ENCODE results near the gene ARSK.

DNA sequence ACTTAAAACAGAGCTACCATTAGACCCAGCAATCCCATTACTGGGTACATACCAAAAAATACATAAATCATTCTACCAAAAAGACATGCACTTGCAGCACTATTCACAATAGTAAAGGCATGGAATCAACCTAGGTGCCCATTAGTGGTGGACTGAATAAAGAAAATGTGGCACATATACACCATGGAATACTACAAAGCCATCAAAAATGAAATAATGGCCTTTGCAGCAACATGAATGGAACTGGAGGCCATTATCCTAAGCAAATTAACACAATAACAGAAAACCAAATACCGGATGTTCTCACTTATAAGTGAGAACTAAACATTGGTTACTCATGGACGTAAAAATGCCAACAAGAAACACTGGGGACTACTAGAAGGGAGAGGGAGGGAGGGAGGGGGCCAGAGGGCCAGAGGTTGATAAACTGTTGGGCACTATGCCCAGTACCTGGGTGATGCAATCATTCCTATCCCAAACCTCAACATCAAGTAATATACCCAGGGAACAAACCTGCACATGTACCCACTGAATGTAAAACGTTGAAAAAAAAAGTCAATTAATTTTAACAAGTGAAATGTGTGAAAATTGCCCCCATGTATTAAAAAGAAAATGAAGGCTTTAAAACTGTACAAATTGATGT, 40.5 kb downstream of the ARSK start:
- no peak for TF ChIP-seq JUNB (CRISPR knock-in tag; IDR thresholded peaks at IDR 0.05; ENCODE audit: borderline replicate concordance)
- TF ChIP-seq, protein P1, sequence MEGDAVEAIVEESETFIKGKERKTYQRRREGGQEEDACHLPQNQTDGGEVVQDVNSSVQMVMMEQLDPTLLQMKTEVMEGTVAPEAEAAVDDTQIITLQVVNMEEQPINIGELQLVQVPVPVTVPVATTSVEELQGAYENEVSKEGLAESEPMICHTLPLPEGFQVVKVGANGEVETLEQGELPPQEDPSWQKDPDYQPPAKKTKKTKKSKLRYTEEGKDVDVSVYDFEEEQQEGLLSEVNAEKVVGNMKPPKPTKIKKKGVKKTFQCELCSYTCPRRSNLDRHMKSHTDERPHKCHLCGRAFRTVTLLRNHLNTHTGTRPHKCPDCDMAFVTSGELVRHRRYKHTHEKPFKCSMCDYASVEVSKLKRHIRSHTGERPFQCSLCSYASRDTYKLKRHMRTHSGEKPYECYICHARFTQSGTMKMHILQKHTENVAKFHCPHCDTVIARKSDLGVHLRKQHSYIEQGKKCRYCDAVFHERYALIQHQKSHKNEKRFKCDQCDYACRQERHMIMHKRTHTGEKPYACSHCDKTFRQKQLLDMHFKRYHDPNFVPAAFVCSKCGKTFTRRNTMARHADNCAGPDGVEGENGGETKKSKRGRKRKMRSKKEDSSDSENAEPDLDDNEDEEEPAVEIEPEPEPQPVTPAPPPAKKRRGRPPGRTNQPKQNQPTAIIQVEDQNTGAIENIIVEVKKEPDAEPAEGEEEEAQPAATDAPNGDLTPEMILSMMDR (CRISPR knock-in tag; IDR thresholded peaks at IDR 0.05) = no peak
- TF ChIP-seq SNAPC2 (CRISPR knock-in tag; IDR thresholded peaks at IDR 0.05) = no peak
- TF ChIP-seq ZSCAN29 (CRISPR knock-in tag; conservative IDR thresholded peaks at IDR 0.05) = no peak
- TF ChIP-seq, protein P2, sequence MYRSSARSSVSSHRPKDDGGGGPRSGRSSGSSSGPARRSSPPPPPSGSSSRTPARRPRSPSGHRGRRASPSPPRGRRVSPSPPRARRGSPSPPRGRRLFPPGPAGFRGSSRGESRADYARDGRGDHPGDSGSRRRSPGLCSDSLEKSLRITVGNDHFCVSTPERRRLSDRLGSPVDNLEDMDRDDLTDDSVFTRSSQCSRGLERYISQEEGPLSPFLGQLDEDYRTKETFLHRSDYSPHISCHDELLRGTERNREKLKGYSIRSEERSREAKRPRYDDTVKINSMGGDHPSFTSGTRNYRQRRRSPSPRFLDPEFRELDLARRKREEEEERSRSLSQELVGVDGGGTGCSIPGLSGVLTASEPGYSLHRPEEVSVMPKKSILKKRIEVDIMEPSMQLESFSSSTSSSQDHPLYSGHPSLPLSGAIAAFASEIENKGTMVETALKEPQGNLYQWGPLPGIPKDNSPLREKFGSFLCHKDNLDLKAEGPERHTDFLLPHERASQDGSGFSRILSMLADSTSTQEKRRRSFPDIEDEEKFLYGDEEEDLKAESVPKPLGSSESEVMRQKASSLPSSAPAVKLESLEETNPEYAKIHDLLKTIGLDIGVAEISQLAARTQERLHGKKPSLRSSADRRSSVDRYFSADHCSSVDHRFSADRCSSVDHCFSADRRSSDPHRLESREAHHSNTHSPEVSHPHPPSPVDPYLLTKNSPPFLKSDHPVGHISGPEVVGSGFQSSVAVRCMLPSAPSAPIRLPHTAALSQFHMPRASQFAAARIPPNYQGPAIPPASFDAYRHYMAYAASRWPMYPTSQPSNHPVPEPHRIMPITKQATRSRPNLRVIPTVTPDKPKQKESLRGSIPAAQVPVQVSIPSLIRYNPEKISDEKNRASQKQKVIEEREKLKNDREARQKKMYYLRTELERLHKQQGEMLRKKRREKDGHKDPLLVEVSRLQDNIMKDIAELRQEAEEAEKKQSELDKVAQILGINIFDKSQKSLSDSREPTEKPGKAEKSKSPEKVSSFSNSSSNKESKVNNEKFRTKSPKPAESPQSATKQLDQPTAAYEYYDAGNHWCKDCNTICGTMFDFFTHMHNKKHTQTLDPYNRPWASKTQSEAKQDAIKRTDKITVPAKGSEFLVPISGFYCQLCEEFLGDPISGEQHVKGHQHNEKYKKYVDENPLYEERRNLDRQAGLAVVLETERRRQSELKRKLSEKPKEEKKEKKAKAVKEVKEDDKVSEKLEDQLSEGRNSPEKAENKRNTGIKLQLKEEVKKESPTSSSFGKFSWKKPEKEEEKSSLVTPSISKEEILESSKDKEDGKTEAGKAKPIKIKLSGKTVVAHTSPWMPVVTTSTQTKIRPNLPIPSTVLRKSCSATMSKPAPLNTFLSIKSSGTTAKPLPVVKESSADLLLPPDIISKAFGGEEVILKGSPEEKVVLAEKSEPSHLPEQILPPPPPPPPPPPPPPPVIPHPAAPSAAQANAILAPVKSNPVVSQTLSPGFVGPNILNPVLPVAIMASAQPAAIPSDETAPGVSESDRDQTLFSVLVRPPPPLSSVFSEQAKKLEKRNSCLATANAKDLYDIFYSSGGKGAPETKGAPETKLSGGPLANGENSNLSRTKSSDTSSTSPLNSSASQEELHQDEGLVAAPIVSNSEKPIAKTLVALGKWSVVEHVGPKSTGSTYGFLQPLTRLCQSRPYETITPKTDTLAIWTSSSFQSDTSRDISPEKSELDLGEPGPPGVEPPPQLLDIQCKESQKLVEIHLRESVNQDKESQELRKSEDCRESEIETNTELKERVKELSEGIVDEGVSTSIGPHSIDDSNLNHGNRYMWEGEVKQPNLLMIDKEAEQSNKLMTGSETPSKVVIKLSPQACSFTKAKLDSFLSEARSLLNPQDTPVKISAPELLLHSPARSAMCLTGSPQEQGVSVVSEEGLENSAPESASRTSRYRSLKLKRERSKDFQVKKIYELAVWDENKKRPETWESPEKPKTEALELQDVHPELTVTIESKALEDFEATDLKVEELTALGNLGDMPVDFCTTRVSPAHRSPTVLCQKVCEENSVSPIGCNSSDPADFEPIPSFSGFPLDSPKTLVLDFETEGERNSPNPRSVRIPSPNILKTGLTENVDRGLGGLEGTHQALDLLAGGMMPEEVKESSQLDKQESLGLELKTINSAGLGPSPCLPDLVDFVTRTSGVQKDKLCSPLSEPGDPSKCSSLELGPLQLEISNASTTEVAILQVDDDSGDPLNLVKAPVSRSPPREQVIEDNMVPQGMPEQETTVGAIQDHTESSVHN (CRISPR knock-in tag; IDR thresholded peaks at IDR 0.05) = no peak
- TF ChIP-seq SRF (IDR thresholded peaks at IDR 0.05; ENCODE audit: low read depth, low read length) = no peak
- no peak for TF ChIP-seq ARHGAP35 (CRISPR knock-in tag; IDR thresholded peaks at IDR 0.05; ENCODE audit: borderline replicate concordance)
- no peak for TF ChIP-seq EZH2 (conservative IDR thresholded peaks at IDR 0.05; ENCODE audit: low read depth, low read length)
- no peak for TF ChIP-seq STAG1 (CRISPR knock-in tag; IDR thresholded peaks at IDR 0.05)
- no peak for TF ChIP-seq SMC3 (IDR thresholded peaks at IDR 0.05; ENCODE audit: low read length)
- TF ChIP-seq, protein P3, sequence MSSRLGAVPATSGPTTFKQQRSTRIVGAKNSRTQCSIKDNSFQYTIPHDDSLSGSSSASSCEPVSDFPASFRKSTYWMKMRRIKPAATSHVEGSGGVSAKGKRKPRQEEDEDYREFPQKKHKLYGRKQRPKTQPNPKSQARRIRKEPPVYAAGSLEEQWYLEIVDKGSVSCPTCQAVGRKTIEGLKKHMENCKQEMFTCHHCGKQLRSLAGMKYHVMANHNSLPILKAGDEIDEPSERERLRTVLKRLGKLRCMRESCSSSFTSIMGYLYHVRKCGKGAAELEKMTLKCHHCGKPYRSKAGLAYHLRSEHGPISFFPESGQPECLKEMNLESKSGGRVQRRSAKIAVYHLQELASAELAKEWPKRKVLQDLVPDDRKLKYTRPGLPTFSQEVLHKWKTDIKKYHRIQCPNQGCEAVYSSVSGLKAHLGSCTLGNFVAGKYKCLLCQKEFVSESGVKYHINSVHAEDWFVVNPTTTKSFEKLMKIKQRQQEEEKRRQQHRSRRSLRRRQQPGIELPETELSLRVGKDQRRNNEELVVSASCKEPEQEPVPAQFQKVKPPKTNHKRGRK (CRISPR knock-in tag; IDR thresholded peaks at IDR 0.05) = no peak

Measured in HepG2 (cell line).